HCT116 (cell line): ENCODE measurements around the gene TNS3. TPM values are rescaled to one million over a fixed set of nuclear protein-coding genes. Genes with fewer than 3 reads are reported as not detected.

Experiments used
- ATAC-seq: fragments of 200-7000 bp; cut with Tn5 transposase; 2 replicates; pipeline ENCODE4 v1.9.1; 2020; ENCODE audit warnings: mild to moderate bottlenecking, moderate library complexity
- BruUV-seq: library from RNA; stranded (reverse); fragments of 400-500 nt; replicated peaks from 2 replicates; lab custom pipeline; 2021; lab: Mats Ljungman, UMichigan
- CTCF ChIA-PET: fragments of 300-600 bp; sonication (Branson Sonifier 250); formaldehyde crosslinking; loops from one replicate; lab custom pipeline; 2021; ENCODE audit warnings: antibody characterized with exemption; lab: Charles Lee
- POLR2A ChIA-PET: fragments of 300-600, 350-600 bp; sonication (Branson Sonifier 250); formaldehyde crosslinking; loops from one replicate; lab custom pipeline; 2021; ENCODE audit warnings: antibody characterized with exemption; lab: Charles Lee
- RAD21 ChIA-PET, 2 experiments: fragments of 300-600 bp; sonication (Branson Sonifier 250); formaldehyde crosslinking; loops; one replicate each; lab custom pipeline; 2023; ENCODE audit warnings: low total read pairs in 2 of 2; ENCODE audit not compliant: uncharacterized antibody in 2 of 2, unreplicated experiment in 2 of 2, low non-redundant PET in 1 of 2; lab: Charles Lee
- DNase-seq: peaks from one replicate; pipeline ENCODE4 v3.0.0-alpha.2; 2010; ENCODE audit warnings: low read depth, low spot score
- H2AFZ ChIP-seq: fragments of 200-600 bp; shearing (Covaris generic), sonication (generic); 2 replicates; pipeline ENCODE4 v1.6.1; 2017; ENCODE audit warnings: low read depth, mixed run types, mixed read lengths, antibody characterized with exemption, low read length; ENCODE audit not compliant: poor library complexity, severe bottlenecking
- H3K27ac ChIP-seq: 2 replicates; pipeline ENCODE4 v1.5.1; 2012; ENCODE audit warnings: low read depth, low read length
- H3K27me3 ChIP-seq: fragments of 200-600 bp; sonication (generic); 2 replicates; pipeline ENCODE4 v1.6.1; 2016; ENCODE audit warnings: mixed run types, low read length, mixed read lengths; ENCODE audit not compliant: insufficient read depth
- H3K36me3 ChIP-seq, 2 experiments: fragments of 200-500 bp in 1 of 2; fragments of 200-600 bp in 1 of 2; sonication (Bioruptor generic) in 1 of 2; sonication (generic) in 1 of 2; 2 replicates each; pipeline versions ENCODE4 v1.5.1 to v1.6.1; 2014 to 2016; ENCODE audit warnings: low read length in 2 of 2, inconsistent platforms in 1 of 2, mixed read lengths in 1 of 2, mixed run types in 1 of 2; ENCODE audit not compliant: insufficient read depth in 2 of 2, control insufficient read depth in 1 of 2
- H3K4me1 ChIP-seq, 2 experiments: fragments of 200-600 bp in 1 of 2; sonication (generic) in 1 of 2; 2 replicates each; pipeline versions ENCODE4 v1.5.1 to v1.6.1; 2012 to 2017; ENCODE audit warnings: low read length in 2 of 2, inconsistent platforms in 1 of 2, mild to moderate bottlenecking in 1 of 2, mixed read lengths in 1 of 2, mixed run types in 1 of 2, moderate library complexity in 1 of 2; ENCODE audit not compliant: insufficient read depth in 2 of 2, control insufficient read depth in 1 of 2
- H3K4me2 ChIP-seq: fragments of 200-600 bp; sonication (generic); 2 replicates; pipeline ENCODE4 v1.6.1; 2017; ENCODE audit warnings: mixed run types, low read length, mixed read lengths
- H3K4me3 ChIP-seq, 2 experiments: fragments of 200-600 bp in 1 of 2; sonication (generic) in 1 of 2; replicated peaks in 1 of 2; 2 replicates each; pipeline ENCODE4 v1.5.1; 2011 to 2016; ENCODE audit warnings: low read length in 2 of 2, control low read depth in 1 of 2, low read depth in 1 of 2, mild to moderate bottlenecking in 1 of 2, mixed read lengths in 1 of 2, mixed run types in 1 of 2
- H3K79me2 ChIP-seq: fragments of 200-600 bp; sonication (generic); 2 replicates; pipeline ENCODE4 v1.6.1; 2017; ENCODE audit warnings: mild to moderate bottlenecking, mixed run types, low read length, moderate library complexity, mixed read lengths; ENCODE audit not compliant: insufficient read depth
- H3K9ac ChIP-seq: fragments of 200-600 bp; sonication (generic); 2 replicates; pipeline ENCODE4 v1.6.1; 2016; ENCODE audit warnings: low read length, mixed read lengths
- H3K9me2 ChIP-seq: fragments of 200-600 bp; sonication (generic), shearing (Covaris generic); 2 replicates; pipeline ENCODE4 v1.6.1; 2017; ENCODE audit warnings: mixed run types, mild to moderate bottlenecking, moderate library complexity; ENCODE audit not compliant: insufficient read depth
- H3K9me3 ChIP-seq, 2 experiments: fragments of 200-500 bp in 1 of 2; fragments of 200-600 bp in 1 of 2; sonication (Bioruptor generic) in 1 of 2; sonication (generic) in 1 of 2; 2 replicates each; pipeline ENCODE4 v1.6.1; 2014 to 2017; ENCODE audit warnings: low read length in 2 of 2, mixed read lengths in 2 of 2, inconsistent platforms in 1 of 2, low read depth in 1 of 2, mild to moderate bottlenecking in 1 of 2, mixed run types in 1 of 2, moderate library complexity in 1 of 2; ENCODE audit not compliant: control insufficient read depth in 1 of 2, insufficient read depth in 1 of 2
- H4K20me1 ChIP-seq: fragments of 200-600 bp; sonication (generic), shearing (Covaris generic); 2 replicates; pipeline ENCODE4 v1.6.1; 2017; ENCODE audit warnings: mixed run types, mild to moderate bottlenecking, moderate library complexity; ENCODE audit not compliant: insufficient read depth
- CBX3 ChIP-seq: IDR thresholded peaks from 2 replicates; pipeline ENCODE4 v1.6.1; 2012; ENCODE audit warnings: low read depth
- EZH2 ChIP-seq: fragments of 200-600 bp; sonication (generic); IDR thresholded peaks from 2 replicates; pipeline ENCODE4 v1.6.1; 2017; ENCODE audit warnings: antibody characterized with exemption, mixed run types
- EZH2phosphoT487 ChIP-seq: fragments of 200-600 bp; IDR thresholded peaks from 2 replicates; pipeline ENCODE4 v1.6.1; 2018; ENCODE audit warnings: antibody characterized with exemption, borderline replicate concordance
- FOSL1 ChIP-seq: IDR thresholded peaks from 2 replicates; pipeline ENCODE4 v1.6.1; 2012; ENCODE audit warnings: low read depth
- POLR2AphosphoS5 ChIP-seq: IDR thresholded peaks from 2 replicates; pipeline ENCODE4 v1.6.1; 2011; ENCODE audit warnings: mild to moderate bottlenecking, low read depth, low read length, moderate library complexity
- RAD21 ChIP-seq: IDR thresholded peaks from 2 replicates; pipeline ENCODE4 v1.6.1; 2012; ENCODE audit warnings: low read depth, mild to moderate bottlenecking
- SIN3A ChIP-seq: IDR thresholded peaks from 2 replicates; pipeline ENCODE4 v1.6.1; 2012; ENCODE audit warnings: low read depth
- SRF ChIP-seq: IDR thresholded peaks from 2 replicates; pipeline ENCODE4 v1.6.1; 2012; ENCODE audit warnings: low read depth
- YY1 ChIP-seq: IDR thresholded peaks from 2 replicates; pipeline ENCODE4 v1.6.1; 2011; ENCODE audit warnings: low read length, low read depth, moderate library complexity, mild to moderate bottlenecking; ENCODE audit not compliant: insufficient replicate concordance; ENCODE audit errors: extremely low read depth
- ZFX ChIP-seq: fragments of 450-650 bp; IDR thresholded peaks from 2 replicates; pipeline ENCODE4 v1.6.1; 2017
- ZNF274 ChIP-seq: fragments of 200-500 bp; sonication (Bioruptor generic); IDR thresholded peaks from 2 replicates; pipeline ENCODE4 v1.6.1; 2014; ENCODE audit warnings: mild to moderate bottlenecking, low read depth, low read length, inconsistent platforms
- intact Hi-C: fragments of 100-400 bp; cut with micrococcal nuclease; formaldehyde crosslinking; loops from 2 replicates; pipeline ENCODE4 v1.10.0; 2022
- total RNA-seq: library from RNA; stranded (reverse); gene quantifications from one replicate; pipeline ENCODE4 v1.2.1, GENCODE V29; 2021; ENCODE audit not compliant: unreplicated experiment
- TF ChIP-seq, protein P1 (sequence below), 3 experiments: fragments of 200-600 bp in 1 of 3; sonication (generic) in 1 of 3; IDR thresholded peaks in 2 of 3; conservative IDR thresholded peaks in 1 of 3; 2 replicates each; pipeline ENCODE4 v1.5.1; 2012 to 2017; ENCODE audit warnings: low read depth in 2 of 3, low read length in 2 of 3, antibody characterized with exemption in 1 of 3, borderline replicate concordance in 1 of 3, control low read depth in 1 of 3, mild to moderate bottlenecking in 1 of 3, mixed read lengths in 1 of 3, mixed run types in 1 of 3, moderate library complexity in 1 of 3; ENCODE audit not compliant: insufficient read depth in 1 of 3
- TF ChIP-seq, protein P2 (sequence below): IDR thresholded peaks from 2 replicates; pipeline ENCODE4 v1.6.1; 2012; ENCODE audit warnings: low read depth
- TF ChIP-seq, protein P3 (sequence below): IDR thresholded peaks from 2 replicates; pipeline ENCODE4 v1.6.1; 2012
- TF ChIP-seq, protein P4 (sequence below): IDR thresholded peaks from 2 replicates; pipeline ENCODE4 v1.6.1; 2011; ENCODE audit warnings: mild to moderate bottlenecking, low read length, moderate library complexity; ENCODE audit not compliant: insufficient replicate concordance; ENCODE audit errors: extremely low read depth

Gene TNS3
- total RNA-seq, 1 experiment from 2014 or later, result 9.1 TPM

DNA sequence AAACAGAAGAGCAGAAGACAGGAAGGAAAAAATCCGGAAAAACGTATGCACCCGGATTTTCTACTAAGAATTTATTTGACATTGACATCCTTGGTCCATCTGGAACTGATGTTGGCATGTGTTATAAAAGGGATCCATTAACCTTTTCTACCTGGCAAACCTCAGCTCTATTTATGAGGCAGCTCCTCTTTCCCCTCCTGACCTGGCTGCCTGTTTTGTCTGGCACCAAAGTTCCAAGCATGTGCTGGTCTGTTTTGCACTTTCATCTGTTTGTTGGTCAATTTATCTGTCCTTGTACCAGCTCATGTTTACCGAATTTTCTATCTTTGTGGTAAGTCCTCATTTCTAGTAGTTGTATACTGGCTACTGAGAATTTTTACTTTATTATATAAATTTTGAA lies 258.0 kb downstream of the TNS3 start:
- ChIA-PET RAD21 (no interaction called here), POLR2A (no interaction called here), CTCF (no interaction called here)
- H2AFZ ChIP-seq, result no peak overlapping the region
- H3K9me2 ChIP-seq, result no peaks in the 10 kb centered on the region
- no peak overlapping the region for H3K9ac ChIP-seq
- no peaks in the 10 kb centered on the region for H4K20me1 ChIP-seq
- H3K4me1 ChIP-seq, result peaks cover 3 to 12% of the 10 kb centered on the region in 2 experiments; a peak in 2 of 4 replicates
- TF ChIP-seq RAD21, result no peak
- no peak for TF ChIP-seq CBX3
- no peak for TF ChIP-seq FOSL1
- no peak for TF ChIP-seq SRF
- TF ChIP-seq, protein P1, sequence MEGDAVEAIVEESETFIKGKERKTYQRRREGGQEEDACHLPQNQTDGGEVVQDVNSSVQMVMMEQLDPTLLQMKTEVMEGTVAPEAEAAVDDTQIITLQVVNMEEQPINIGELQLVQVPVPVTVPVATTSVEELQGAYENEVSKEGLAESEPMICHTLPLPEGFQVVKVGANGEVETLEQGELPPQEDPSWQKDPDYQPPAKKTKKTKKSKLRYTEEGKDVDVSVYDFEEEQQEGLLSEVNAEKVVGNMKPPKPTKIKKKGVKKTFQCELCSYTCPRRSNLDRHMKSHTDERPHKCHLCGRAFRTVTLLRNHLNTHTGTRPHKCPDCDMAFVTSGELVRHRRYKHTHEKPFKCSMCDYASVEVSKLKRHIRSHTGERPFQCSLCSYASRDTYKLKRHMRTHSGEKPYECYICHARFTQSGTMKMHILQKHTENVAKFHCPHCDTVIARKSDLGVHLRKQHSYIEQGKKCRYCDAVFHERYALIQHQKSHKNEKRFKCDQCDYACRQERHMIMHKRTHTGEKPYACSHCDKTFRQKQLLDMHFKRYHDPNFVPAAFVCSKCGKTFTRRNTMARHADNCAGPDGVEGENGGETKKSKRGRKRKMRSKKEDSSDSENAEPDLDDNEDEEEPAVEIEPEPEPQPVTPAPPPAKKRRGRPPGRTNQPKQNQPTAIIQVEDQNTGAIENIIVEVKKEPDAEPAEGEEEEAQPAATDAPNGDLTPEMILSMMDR (IDR thresholded peaks at IDR 0.05 in 2 of 3, conservative IDR thresholded peaks at IDR 0.05 in 1 of 3; ENCODE audit: borderline replicate concordance in 1 of 3, insufficient read depth in 1 of 3, low read depth in 2 of 3, low read length in 2 of 3), result no peak
- no peak for TF ChIP-seq YY1
- no peak for TF ChIP-seq ZFX
- TF ChIP-seq POLR2AphosphoS5, result no peak
- TF ChIP-seq EZH2, result no peak
- no peak for TF ChIP-seq SIN3A
- TF ChIP-seq, protein P2, sequence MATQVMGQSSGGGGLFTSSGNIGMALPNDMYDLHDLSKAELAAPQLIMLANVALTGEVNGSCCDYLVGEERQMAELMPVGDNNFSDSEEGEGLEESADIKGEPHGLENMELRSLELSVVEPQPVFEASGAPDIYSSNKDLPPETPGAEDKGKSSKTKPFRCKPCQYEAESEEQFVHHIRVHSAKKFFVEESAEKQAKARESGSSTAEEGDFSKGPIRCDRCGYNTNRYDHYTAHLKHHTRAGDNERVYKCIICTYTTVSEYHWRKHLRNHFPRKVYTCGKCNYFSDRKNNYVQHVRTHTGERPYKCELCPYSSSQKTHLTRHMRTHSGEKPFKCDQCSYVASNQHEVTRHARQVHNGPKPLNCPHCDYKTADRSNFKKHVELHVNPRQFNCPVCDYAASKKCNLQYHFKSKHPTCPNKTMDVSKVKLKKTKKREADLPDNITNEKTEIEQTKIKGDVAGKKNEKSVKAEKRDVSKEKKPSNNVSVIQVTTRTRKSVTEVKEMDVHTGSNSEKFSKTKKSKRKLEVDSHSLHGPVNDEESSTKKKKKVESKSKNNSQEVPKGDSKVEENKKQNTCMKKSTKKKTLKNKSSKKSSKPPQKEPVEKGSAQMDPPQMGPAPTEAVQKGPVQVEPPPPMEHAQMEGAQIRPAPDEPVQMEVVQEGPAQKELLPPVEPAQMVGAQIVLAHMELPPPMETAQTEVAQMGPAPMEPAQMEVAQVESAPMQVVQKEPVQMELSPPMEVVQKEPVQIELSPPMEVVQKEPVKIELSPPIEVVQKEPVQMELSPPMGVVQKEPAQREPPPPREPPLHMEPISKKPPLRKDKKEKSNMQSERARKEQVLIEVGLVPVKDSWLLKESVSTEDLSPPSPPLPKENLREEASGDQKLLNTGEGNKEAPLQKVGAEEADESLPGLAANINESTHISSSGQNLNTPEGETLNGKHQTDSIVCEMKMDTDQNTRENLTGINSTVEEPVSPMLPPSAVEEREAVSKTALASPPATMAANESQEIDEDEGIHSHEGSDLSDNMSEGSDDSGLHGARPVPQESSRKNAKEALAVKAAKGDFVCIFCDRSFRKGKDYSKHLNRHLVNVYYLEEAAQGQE, result no peak
- TF ChIP-seq EZH2phosphoT487, result no peak
- TF ChIP-seq, protein P3, sequence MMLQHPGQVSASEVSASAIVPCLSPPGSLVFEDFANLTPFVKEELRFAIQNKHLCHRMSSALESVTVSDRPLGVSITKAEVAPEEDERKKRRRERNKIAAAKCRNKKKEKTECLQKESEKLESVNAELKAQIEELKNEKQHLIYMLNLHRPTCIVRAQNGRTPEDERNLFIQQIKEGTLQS, result no peak
- TF ChIP-seq, protein P4, sequence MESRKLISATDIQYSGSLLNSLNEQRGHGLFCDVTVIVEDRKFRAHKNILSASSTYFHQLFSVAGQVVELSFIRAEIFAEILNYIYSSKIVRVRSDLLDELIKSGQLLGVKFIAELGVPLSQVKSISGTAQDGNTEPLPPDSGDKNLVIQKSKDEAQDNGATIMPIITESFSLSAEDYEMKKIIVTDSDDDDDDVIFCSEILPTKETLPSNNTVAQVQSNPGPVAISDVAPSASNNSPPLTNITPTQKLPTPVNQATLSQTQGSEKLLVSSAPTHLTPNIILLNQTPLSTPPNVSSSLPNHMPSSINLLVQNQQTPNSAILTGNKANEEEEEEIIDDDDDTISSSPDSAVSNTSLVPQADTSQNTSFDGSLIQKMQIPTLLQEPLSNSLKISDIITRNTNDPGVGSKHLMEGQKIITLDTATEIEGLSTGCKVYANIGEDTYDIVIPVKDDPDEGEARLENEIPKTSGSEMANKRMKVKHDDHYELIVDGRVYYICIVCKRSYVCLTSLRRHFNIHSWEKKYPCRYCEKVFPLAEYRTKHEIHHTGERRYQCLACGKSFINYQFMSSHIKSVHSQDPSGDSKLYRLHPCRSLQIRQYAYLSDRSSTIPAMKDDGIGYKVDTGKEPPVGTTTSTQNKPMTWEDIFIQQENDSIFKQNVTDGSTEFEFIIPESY, result no peak
- no peak for TF ChIP-seq ZNF274
- TF ChIP-seq, all 23 proteins: peak for 0
- no peak for ATAC-seq
- H3K4me2 ChIP-seq, result no peak overlapping the region
- H3K79me2 ChIP-seq, result no peaks in the 10 kb centered on the region
- intact Hi-C loops, result no loop called here
- DNase-seq, result no peak
- H3K27me3 ChIP-seq, result no peaks in the 10 kb centered on the region
- H3K36me3 ChIP-seq, result no peaks in the 10 kb centered on the region
- no TSS peak for BruUV-seq
- no peak overlapping the region for H3K4me3 ChIP-seq
- no peaks in the 10 kb centered on the region for H3K9me3 ChIP-seq
- H3K27ac ChIP-seq, result no peak overlapping the region
